PFSK-1 (cell line): ENCODE measurements around the gene EPHA7.

Experiments
- POLR2AphosphoS5 ChIP-seq: IDR thresholded peaks from 2 replicates; pipeline ENCODE4 v1.6.1; 2012; ENCODE audit warnings: low read depth, mild to moderate bottlenecking, control low read depth, low read length, moderate library complexity
- SIN3A ChIP-seq: IDR thresholded peaks from 2 replicates; pipeline ENCODE4 v1.6.1; 2012; ENCODE audit warnings: mild to moderate bottlenecking, low read length, moderate library complexity, borderline replicate concordance; ENCODE audit not compliant: insufficient read depth
- TF ChIP-seq, protein P1 (sequence below), 2 experiments: IDR thresholded peaks; 2 replicates each; pipeline versions ENCODE4 v1.6.1 to v1.8.0; 2011 to 2012; ENCODE audit warnings: low read depth in 2 of 2, low read length in 2 of 2, control low read depth in 1 of 2, inconsistent platforms in 1 of 2, mild to moderate bottlenecking in 1 of 2, moderate library complexity in 1 of 2; ENCODE audit not compliant: insufficient read depth in 1 of 2

DNA sequence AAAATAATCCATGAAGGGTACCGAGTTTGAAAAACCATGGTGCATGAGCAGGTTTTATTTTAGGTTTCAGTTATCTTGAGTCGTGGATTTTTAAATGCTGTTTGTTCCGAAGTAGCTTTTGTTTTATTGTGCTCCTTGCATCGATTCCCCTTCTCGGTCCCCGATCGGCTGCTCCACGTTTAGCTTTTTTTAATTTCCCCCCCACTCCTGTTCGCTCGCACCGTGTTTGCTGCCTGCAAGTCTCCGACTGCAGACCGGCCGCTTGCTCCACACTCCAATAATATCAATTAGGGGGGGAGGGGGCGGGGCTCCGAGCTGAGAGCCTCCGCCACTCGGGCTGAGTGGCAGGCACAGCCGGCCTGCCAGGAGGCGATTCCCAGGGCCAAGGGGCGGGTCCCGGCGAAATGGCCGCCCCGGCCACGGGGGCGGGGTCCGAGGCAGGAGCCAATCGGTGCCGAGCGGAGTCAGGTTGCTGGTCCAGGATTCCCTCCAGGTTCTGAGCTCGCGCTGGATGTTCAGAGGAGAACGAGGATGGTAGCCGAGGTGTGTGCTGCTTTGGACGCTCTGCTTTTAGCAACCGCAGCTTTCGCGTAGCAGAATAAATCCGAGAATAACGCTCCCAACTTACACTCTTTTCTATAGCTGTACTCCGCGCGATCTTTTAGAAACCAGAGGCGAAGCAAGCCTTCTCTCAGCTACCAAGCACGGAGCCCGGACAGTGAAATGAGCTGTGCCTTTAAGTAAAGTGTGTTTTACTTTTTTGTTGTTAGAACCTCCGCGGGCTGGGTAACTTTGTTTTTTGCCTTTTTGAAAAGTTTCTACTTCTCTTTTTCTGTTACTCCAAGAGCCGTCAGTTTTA lies at the start of gene EPHA7:
- TF ChIP-seq POLR2AphosphoS5 (no peak), SIN3A (no peak)
- TF ChIP-seq, protein P1, sequence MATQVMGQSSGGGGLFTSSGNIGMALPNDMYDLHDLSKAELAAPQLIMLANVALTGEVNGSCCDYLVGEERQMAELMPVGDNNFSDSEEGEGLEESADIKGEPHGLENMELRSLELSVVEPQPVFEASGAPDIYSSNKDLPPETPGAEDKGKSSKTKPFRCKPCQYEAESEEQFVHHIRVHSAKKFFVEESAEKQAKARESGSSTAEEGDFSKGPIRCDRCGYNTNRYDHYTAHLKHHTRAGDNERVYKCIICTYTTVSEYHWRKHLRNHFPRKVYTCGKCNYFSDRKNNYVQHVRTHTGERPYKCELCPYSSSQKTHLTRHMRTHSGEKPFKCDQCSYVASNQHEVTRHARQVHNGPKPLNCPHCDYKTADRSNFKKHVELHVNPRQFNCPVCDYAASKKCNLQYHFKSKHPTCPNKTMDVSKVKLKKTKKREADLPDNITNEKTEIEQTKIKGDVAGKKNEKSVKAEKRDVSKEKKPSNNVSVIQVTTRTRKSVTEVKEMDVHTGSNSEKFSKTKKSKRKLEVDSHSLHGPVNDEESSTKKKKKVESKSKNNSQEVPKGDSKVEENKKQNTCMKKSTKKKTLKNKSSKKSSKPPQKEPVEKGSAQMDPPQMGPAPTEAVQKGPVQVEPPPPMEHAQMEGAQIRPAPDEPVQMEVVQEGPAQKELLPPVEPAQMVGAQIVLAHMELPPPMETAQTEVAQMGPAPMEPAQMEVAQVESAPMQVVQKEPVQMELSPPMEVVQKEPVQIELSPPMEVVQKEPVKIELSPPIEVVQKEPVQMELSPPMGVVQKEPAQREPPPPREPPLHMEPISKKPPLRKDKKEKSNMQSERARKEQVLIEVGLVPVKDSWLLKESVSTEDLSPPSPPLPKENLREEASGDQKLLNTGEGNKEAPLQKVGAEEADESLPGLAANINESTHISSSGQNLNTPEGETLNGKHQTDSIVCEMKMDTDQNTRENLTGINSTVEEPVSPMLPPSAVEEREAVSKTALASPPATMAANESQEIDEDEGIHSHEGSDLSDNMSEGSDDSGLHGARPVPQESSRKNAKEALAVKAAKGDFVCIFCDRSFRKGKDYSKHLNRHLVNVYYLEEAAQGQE (IDR thresholded peaks at IDR 0.05; ENCODE audit: insufficient read depth in 1 of 2, low read depth in 2 of 2, low read length in 2 of 2) = no peak
